Non-pigmented ciliary epithelial cell (primary cell): ENCODE measurements around the gene TANC2.
A peak's percentile ranks its signal among the peaks of the same experiment; 100 is the strongest.

ENCODE experiments used
- DNase-seq: peaks from one replicate; pipeline ENCODE4 v3.0.0-alpha.2; 2010; ENCODE audit warnings: low read depth

The TANC2 gene

GRCh38 chr17:62965686-62966425 lies at the start of gene TANC2:
TSS of gene TANC2 (plus strand) at chr17:62966235. CDS start at chr17:63009560, 43,325 bp downstream.
- DNase-seq = peak; percentile 30

- DNase-seq = no peak
Observed at GRCh38 chr17:62916684-62917571, 49.1 kb upstream of the TANC2 start.

- peak; percentile 30 for DNase-seq
Observed at GRCh38 chr17:62919388-62919787, 46.6 kb upstream of the TANC2 start.

DNA sequence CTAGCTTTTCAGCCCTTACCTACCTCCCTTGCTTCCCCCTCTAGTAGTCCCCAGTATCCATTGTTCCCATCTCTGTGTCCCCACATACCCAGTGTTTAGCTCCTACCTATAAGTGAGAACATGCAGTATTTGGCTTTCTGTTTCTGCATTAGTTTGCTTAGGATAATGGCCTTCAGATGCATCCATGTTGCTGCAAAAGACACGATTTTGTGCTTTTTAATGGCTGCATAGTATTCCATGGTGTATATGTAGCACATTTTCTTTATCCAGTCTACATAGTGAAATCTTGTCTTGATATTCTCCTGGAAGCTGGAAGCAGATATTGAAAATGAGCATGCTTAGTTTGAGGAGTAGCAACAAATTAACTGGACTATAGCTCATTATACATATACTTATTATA lies 45.7 kb upstream of the TANC2 start:
- no peak for DNase-seq

DNA sequence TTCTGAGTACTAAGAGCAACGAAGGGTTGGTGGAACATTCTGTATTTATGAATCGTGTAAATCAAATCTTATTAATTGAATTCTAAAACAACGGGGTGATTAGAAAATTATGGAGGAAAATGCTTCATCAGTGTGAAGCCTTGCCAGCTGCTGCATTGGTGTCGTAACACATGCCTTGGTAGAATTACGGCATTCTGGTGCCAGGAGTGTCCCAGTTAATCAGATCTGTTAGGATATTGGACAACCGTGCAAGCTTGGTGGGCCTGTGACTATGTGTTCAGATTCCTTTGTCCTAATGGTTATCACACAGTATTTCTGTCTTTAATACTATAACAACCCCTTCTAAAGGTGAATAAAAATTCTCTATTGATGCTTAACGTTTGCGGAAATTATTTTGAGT lies 44.2 kb upstream of the TANC2 start:
- no peak for DNase-seq

- no peak for DNase-seq
Observed at GRCh38 chr17:62923258-62924150, 42.5 kb upstream of the TANC2 start.

GRCh38 chr17:62925267-62925836 lies 40.7 kb upstream of the TANC2 start:
- no peak for DNase-seq

- no peak for DNase-seq
Observed at GRCh38 chr17:62927083-62927482, 39.0 kb upstream of the TANC2 start.

DNA sequence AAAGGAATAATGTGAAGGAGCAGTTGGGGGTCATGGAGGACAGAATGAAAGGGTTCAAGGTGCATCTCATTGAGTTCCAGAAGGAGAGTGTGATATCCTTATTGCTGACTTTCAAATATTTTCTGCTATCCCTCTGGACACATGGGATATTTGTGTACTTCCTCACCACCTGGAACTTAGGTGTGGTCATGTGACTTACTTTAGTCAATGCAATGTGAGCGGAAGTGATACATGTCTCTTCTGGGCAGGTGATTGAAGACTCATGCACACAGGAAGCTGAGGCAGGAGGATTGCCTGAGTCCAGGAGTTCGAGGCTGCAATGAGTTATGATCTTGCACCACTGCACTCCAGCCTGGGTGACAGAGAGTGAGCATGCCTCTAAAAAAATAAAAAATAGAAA lies 36.7 kb upstream of the TANC2 start:
- DNase-seq = no peak

DNA sequence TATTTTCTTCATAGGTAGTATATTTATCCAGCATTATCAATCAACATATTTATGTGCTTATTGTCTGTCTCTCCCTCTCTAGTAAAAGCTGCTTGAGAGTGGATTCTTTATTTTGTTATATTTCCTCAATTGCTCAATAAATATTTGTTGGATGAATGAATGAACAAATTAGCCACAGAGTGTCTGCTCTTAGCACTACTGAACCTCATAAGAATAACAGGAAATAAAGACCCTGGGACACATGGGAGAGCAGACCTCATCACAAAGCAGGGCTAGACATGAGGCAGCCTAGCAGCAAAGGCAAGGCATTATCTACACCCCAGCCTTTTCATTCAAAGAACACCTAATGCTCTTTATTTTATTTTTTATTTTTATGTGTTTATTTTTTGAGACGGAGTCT lies 34.9 kb upstream of the TANC2 start:
- DNase-seq = no peak

DNA sequence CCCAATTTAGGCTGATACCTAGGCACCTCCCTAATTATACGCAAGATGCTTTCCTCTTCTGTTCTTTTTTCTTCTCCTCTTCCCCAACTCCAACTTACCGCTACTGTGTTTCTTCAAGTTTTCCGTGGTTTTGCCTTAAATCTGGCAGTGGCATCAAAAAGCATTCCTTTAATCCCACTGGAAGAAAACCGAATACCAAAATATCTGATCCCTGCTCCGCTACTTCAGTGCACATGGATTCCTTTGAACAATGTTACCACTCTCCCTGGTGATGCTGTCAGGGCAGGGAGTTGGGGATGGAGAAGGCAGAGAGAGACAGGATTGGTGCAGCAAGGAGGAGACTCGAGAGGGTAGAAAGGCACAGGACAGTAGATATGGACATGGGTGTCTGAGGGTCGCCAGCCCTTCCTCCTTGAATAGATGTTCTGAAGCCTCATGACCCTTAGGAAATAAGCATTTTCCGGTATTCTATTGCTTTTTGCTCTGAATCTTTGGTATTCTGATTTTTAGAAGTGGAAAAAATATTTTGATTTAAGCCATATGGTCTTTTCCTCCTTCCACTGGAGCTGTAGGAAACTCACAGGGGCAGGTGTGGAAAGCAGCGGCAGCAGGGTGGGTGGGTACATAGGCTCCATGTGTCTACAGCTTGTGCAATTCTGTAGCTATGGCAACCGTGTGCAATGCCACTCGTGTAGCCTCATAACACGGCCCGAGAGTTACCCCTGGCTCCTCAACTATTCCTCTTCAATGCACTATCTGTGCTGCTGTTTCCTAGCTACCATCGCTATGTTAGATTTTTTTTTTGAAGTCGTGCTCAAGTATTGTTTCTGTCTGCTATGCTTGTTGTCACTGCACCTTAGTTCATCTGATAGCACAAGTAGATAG lies 32.3 kb upstream of the TANC2 start:
- no peak for DNase-seq

DNA sequence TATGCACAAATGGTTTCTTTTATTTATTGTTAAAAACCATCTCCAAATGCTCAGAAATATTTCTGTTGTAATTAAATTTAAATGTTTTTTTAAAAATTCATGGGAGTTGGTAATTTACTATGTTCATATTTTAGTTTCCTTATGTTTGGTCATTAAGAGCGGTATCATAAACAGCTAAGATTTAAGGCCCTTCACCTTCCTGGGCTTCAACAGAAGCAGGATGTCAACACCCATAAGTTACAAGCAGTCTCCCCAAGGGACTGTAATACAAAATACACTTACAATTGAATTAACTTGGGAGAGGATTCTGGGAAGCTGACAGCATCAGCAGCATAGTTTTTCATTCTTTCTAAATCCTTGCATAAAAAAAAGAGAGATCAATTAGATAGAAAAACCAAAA lies 30.9 kb upstream of the TANC2 start:
- no peak for DNase-seq

- DNase-seq = no peak
Observed at GRCh38 chr17:62935523-62935922, 30.5 kb upstream of the TANC2 start.

- DNase-seq = no peak
Observed at GRCh38 chr17:62937606-62938005, 28.4 kb upstream of the TANC2 start.

DNA sequence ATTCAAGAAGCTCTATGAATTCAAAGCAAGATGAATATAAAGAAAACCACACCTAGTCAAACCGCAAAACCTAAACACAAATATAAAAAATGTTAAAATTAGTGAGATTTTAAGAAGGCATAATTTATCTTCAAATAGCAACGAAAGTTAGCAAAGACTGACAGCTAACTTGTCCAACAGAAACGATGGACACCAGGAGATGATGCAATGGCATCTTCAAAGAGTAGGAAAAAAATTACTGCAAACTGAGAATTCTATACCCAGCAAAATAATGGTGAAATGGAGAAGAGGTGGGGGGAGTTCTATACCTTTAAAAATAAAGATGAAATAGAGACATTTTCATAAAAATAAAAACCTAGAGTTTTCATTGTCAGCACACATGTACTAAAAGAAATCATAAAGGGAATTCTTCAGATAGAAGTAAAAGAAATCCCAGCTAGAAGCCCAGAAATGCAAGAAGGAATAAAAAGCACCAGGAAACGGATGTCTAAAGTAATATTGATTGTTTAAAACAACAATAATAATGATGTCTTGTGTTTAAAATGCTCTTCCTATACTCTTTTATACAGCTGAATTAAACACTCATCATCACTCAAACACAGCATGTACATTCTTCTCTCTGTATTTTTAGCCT lies 24.6 kb upstream of the TANC2 start:
- no peak for DNase-seq

DNA sequence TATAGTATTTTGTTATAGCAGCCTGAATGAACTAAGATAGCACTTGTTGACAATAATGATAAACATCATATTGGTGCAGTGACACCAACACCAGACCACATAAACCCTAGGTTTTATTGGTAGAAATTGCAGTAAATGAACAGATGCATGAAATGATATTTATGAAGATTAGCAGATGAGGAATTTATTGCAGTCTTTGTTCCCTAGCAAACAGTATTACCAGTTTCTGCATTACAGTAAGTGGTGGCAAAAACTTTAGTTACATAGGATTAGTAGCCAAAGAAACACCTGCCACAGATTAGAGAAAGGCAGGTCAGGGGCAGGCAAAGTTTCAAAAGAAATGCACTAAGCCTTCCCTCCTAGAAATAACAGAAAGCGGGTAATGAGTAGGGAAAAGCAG lies 17.7 kb upstream of the TANC2 start:
- DNase-seq = no peak

DNA sequence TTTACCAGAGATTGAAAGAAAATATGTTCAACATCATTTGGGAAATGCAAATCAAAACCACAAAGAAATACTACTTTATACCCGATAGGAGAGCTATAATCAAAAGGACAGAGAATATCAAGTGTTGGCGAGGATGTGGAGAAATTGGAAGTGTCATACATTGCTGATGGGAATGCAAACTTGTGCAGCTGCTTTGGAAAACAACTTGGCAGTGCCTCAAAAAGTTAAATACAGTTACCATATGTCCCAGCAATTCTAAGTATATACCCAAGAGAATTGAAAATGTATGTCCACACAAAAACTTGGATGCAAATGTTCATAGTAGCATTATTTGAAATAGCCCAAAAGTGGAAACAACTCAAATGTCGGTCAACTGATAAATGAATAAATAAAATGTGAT lies 17.0 kb upstream of the TANC2 start:
- no peak for DNase-seq

DNA sequence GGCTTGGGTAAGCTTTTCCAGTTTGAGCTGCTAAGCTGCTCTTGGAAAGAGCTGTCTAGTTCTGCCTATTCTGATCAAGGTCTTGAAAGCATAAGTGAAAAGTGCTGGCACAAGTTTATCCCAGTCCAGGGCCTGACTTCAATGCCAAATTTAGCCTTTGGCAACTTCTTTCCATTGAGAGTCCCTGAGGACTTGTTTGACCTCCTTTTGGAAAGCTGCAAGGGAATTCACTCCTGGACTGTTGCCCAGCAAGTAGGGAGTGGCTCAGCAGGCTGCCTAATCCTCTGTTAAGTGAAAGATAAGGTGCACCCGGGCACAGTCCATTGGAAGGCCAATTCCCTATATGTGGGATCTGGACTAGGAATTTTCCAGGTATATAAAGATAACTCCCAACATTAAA lies 16.0 kb upstream of the TANC2 start:
- no peak for DNase-seq

GRCh38 chr17:62955841-62956352 lies 10.1 kb upstream of the TANC2 start:
- DNase-seq = no peak

DNA sequence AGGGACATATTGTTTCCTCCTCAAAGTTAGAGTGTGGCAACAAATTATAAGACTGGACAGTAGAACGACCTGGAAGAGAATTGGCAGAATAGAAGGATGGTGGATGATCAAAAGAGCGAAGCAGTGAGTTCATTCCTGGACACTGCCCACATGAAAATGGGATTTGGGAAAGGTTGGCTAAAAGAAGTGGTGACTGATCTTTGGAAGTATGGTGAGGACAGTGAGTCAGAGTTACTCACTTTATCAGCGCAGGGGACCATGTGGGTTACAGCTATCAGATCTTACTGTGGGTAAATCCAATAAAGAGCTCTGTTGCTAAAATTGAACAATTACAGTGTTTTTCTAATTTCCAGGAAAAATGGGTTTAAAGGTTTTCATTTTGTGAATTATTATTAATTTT lies 2.7 kb upstream of the TANC2 start:
- DNase-seq = peak; percentile 61
